ENCODE data around the gene RTP3. TPM values are rescaled to one million over a fixed set of nuclear protein-coding genes. Genes with fewer than 3 reads are reported as not detected.

RTP3 gene
- total and polyA plus RNA-seq, 2 experiments from 2014 or later: 0.16 TPM; not detected in 1

DNA sequence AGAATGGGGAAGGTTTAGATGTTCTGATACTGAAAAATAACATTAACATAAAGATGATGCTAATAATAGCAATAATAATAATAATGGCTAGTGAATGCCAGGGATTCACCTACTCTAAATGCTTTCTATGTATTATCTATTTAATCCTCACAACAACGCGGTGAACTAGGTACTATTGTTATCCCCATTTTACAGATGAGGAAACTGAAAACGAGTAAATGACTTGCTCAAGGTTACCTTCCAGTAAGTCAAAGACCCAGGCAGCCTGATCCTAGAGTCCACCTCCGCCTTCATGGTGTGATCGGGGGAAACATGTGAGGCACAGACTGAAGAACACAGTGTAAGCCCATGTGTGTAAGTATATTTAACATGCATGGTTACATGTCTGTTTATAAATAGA lies 38.0 kb downstream of the RTP3 start:
- H3K9me3 Mint-ChIP-seq: no peaks in the 10 kb centered on the region
- H3K36me3 Mint-ChIP-seq (ENCODE audit: low read depth): peaks cover 10% of the 10 kb centered on the region; the same call in 2 of the 3 replicates
- Histone ChIP-seq H3K79me2 (replicated peaks; ENCODE audit: insufficient read depth) (no peaks in the 10 kb centered on the region), H3K4me3 (no peak overlapping the region), H3K27ac (ENCODE audit: low read depth) (no peak overlapping the region), H3K4me1 (ENCODE audit: insufficient read depth) (peaks cover 9% of the 10 kb centered on the region), H3F3A (replicated peaks; ENCODE audit: low read depth) (no peaks in the 10 kb centered on the region), H3K27me3 (ENCODE audit: insufficient read depth) (no peaks in the 10 kb centered on the region), H4K20me1 (replicated peaks; ENCODE audit: insufficient read depth) (no peaks in the 10 kb centered on the region), H2AFZ (no peak overlapping the region), H3K9me2 (ENCODE audit: insufficient read depth) (0 out of 2 replicates have a peak, but pooled peaks cover 11% of the 10 kb centered on the region), H3K4me2 (no peak overlapping the region), H3K36me3 (ENCODE audit: insufficient read depth) (0 out of 2 replicates have a peak, but pooled peaks cover 5% of the 10 kb centered on the region)
- TF ChIP-seq, protein P1, sequence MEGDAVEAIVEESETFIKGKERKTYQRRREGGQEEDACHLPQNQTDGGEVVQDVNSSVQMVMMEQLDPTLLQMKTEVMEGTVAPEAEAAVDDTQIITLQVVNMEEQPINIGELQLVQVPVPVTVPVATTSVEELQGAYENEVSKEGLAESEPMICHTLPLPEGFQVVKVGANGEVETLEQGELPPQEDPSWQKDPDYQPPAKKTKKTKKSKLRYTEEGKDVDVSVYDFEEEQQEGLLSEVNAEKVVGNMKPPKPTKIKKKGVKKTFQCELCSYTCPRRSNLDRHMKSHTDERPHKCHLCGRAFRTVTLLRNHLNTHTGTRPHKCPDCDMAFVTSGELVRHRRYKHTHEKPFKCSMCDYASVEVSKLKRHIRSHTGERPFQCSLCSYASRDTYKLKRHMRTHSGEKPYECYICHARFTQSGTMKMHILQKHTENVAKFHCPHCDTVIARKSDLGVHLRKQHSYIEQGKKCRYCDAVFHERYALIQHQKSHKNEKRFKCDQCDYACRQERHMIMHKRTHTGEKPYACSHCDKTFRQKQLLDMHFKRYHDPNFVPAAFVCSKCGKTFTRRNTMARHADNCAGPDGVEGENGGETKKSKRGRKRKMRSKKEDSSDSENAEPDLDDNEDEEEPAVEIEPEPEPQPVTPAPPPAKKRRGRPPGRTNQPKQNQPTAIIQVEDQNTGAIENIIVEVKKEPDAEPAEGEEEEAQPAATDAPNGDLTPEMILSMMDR (conservative IDR thresholded peaks at IDR 0.05; ENCODE audit: low read depth in 2 of 2): no peak
- TF ChIP-seq, protein P2, sequence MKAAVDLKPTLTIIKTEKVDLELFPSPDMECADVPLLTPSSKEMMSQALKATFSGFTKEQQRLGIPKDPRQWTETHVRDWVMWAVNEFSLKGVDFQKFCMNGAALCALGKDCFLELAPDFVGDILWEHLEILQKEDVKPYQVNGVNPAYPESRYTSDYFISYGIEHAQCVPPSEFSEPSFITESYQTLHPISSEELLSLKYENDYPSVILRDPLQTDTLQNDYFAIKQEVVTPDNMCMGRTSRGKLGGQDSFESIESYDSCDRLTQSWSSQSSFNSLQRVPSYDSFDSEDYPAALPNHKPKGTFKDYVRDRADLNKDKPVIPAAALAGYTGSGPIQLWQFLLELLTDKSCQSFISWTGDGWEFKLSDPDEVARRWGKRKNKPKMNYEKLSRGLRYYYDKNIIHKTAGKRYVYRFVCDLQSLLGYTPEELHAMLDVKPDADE (IDR thresholded peaks at IDR 0.05): no peak
- TF ChIP-seq CREB1 (CRISPR knock-in tag; IDR thresholded peaks at IDR 0.05; ENCODE audit: low read depth) (no peak), JUNB (IDR thresholded peaks at IDR 0.05; ENCODE audit: unreplicated experiment) (no peak), ZNF114 (CRISPR knock-in tag; IDR thresholded peaks at IDR 0.05) (no peak), POLR2AphosphoS5 (IDR thresholded peaks at IDR 0.05; ENCODE audit: low read depth) (no peak), NANOG (IDR thresholded peaks at IDR 0.05; ENCODE audit: borderline replicate concordance) (no peak), EZH2 (IDR thresholded peaks at IDR 0.05; ENCODE audit: low read depth, unreplicated experiment) (no peak), EZH2phosphoT487 (IDR thresholded peaks at IDR 0.05; ENCODE audit: unreplicated experiment) (no peak), STAT1 (IDR thresholded peaks at IDR 0.05; ENCODE audit: unreplicated experiment) (no peak), ZNF331 (CRISPR knock-in tag; IDR thresholded peaks at IDR 0.05; ENCODE audit: low read depth) (no peak)
- TF ChIP-seq, protein P3, sequence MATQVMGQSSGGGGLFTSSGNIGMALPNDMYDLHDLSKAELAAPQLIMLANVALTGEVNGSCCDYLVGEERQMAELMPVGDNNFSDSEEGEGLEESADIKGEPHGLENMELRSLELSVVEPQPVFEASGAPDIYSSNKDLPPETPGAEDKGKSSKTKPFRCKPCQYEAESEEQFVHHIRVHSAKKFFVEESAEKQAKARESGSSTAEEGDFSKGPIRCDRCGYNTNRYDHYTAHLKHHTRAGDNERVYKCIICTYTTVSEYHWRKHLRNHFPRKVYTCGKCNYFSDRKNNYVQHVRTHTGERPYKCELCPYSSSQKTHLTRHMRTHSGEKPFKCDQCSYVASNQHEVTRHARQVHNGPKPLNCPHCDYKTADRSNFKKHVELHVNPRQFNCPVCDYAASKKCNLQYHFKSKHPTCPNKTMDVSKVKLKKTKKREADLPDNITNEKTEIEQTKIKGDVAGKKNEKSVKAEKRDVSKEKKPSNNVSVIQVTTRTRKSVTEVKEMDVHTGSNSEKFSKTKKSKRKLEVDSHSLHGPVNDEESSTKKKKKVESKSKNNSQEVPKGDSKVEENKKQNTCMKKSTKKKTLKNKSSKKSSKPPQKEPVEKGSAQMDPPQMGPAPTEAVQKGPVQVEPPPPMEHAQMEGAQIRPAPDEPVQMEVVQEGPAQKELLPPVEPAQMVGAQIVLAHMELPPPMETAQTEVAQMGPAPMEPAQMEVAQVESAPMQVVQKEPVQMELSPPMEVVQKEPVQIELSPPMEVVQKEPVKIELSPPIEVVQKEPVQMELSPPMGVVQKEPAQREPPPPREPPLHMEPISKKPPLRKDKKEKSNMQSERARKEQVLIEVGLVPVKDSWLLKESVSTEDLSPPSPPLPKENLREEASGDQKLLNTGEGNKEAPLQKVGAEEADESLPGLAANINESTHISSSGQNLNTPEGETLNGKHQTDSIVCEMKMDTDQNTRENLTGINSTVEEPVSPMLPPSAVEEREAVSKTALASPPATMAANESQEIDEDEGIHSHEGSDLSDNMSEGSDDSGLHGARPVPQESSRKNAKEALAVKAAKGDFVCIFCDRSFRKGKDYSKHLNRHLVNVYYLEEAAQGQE (IDR thresholded peaks at IDR 0.05; ENCODE audit: unreplicated experiment): no peak
- TF ChIP-seq, protein P4, sequence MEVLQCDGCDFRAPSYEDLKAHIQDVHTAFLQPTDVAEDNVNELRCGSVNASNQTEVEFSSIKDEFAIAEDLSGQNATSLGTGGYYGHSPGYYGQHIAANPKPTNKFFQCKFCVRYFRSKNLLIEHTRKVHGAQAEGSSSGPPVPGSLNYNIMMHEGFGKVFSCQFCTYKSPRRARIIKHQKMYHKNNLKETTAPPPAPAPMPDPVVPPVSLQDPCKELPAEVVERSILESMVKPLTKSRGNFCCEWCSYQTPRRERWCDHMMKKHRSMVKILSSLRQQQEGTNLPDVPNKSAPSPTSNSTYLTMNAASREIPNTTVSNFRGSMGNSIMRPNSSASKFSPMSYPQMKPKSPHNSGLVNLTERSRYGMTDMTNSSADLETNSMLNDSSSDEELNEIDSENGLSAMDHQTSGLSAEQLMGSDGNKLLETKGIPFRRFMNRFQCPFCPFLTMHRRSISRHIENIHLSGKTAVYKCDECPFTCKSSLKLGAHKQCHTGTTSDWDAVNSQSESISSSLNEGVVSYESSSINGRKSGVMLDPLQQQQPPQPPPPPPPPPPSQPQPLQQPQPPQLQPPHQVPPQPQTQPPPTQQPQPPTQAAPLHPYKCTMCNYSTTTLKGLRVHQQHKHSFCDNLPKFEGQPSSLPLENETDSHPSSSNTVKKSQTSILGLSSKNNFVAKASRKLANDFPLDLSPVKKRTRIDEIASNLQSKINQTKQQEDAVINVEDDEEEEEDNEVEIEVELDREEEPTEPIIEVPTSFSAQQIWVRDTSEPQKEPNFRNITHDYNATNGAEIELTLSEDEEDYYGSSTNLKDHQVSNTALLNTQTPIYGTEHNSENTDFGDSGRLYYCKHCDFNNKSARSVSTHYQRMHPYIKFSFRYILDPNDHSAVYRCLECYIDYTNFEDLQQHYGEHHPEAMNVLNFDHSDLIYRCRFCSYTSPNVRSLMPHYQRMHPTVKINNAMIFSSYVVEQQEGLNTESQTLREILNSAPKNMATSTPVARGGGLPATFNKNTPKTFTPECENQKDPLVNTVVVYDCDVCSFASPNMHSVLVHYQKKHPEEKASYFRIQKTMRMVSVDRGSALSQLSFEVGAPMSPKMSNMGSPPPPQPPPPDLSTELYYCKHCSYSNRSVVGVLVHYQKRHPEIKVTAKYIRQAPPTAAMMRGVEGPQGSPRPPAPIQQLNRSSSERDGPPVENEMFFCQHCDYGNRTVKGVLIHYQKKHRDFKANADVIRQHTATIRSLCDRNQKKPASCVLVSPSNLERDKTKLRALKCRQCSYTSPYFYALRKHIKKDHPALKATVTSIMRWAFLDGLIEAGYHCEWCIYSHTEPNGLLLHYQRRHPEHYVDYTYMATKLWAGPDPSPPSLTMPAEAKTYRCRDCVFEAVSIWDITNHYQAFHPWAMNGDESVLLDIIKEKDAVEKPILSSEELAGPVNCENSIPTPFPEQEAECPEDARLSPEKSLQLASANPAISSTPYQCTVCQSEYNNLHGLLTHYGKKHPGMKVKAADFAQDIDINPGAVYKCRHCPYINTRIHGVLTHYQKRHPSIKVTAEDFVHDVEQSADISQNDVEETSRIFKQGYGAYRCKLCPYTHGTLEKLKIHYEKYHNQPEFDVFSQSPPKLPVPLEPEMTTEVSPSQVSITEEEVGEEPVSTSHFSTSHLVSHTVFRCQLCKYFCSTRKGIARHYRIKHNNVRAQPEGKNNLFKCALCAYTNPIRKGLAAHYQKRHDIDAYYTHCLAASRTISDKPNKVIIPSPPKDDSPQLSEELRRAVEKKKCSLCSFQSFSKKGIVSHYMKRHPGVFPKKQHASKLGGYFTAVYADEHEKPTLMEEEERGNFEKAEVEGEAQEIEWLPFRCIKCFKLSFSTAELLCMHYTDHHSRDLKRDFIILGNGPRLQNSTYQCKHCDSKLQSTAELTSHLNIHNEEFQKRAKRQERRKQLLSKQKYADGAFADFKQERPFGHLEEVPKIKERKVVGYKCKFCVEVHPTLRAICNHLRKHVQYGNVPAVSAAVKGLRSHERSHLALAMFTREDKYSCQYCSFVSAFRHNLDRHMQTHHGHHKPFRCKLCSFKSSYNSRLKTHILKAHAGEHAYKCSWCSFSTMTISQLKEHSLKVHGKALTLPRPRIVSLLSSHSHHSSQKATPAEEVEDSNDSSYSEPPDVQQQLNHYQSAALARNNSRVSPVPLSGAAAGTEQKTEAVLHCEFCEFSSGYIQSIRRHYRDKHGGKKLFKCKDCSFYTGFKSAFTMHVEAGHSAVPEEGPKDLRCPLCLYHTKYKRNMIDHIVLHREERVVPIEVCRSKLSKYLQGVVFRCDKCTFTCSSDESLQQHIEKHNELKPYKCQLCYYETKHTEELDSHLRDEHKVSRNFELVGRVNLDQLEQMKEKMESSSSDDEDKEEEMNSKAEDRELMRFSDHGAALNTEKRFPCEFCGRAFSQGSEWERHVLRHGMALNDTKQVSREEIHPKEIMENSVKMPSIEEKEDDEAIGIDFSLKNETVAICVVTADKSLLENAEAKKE (CRISPR knock-in tag; IDR thresholded peaks at IDR 0.05): no peak
- DNase-seq (ENCODE audit: low spot score) (no peak), ATAC-seq (no peak)
- peaks cover 6% of the 10 kb centered on the region for H3K27me3 Mint-ChIP-seq (ENCODE audit: insufficient read depth, low read depth, poor library complexity)
- H3K27ac Mint-ChIP-seq: no peak overlapping the region
- H3K4me1 Mint-ChIP-seq: peaks cover 13% of the 10 kb centered on the region; the same call in 2 of the 3 replicates
- H3K4me3 Mint-ChIP-seq: no peak overlapping the region

Data from GM23338 (cell line).